ENCODE results near the gene SETD1A. TPM values are rescaled to one million over a fixed set of nuclear protein-coding genes. Genes with fewer than 3 reads are reported as not detected.
"Not testable (repeated sequence)": the region's sequence is repeated elsewhere in the genome, so short reads cannot be mapped to it uniquely, and the experiment has no call there.

Gene SETD1A
- total RNA-seq, 2 donors from 2014 or later, result 11.8 to 17.7 TPM

DNA sequence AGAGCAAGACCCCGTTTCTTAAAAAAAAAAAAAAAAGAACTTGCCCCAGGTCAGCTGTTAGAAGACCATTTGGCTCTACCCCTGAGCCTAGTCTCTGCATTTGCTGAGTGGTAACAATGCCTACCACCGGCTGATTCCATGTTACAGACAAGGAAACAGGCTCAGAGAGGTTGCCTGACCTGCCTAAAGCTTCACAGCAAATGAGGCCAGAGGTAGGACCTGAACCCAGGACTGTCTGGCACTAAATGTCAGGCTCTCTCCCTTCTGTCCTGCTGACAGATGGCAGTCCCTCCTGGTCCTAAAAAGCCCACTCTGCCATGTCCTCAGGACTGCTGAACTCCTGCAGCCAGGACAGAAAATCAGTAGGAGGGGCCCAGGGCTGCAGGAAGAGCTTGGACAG is 47.1 kb downstream of the SETD1A start:
- DNase-seq (ENCODE audit: low spot score), result no peak

DNA sequence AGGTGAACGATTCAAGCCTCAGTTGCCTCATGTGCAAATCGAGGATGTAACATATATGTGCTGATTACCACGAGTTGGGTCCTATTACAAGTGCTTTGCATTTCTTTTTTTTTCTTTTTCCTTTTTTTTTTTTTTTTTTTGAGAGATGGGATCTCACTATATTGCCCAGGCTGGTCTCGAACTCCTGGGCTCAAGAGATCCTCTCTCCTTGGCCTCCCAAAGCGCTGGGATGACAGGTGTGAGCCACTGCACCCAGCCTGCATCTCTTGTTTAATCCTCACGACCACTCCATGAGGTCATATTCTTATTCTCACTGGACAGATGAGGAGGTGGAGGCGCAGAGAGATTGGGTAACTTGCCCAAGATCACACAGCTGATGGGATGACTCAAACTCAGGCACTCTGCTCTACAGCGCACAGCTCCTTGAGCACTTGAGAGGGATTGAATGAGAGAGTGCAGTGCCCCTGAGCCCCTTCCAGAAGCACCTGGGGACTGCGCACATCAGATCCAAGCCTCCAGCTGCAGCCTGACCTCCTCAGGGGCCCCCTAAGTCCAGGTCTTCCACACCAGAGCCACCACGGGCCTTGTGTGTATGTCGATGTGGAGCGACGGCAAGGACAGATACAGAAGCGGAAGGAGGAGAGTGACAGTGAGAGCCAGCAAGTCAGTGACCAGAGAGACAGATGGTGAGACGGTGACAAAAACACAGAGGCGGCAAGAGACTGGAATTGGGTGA is 48.0 kb downstream of the SETD1A start:
- intact Hi-C loops (cut with DNase I), result no loop called here

More for the DNA sequence above, 47.1 kb downstream of the SETD1A start:
- intact Hi-C loops (cut with DNase I), result no loop called here

DNA sequence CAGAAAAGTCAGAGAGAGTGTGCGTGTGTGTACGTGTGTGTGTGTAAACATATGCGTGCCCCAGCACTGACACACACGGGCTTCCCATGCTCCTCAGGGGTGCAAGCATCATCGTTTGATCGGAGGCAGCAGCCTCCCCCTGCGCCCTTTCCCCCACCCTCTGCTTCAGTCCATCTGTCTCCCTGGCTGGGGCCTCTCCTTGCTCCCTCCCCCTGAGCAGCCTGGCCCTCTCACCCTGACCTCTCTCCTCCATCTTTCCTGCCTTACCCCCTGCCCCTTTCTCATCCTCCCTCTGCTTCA is 48.5 kb downstream of the SETD1A start:
- intact Hi-C loops (cut with DNase I), result no loop called here
- DNase-seq (ENCODE audit: low spot score), result no peak

More for the DNA sequence above, 48.0 kb downstream of the SETD1A start:
- no peak for DNase-seq (ENCODE audit: low spot score)

DNA sequence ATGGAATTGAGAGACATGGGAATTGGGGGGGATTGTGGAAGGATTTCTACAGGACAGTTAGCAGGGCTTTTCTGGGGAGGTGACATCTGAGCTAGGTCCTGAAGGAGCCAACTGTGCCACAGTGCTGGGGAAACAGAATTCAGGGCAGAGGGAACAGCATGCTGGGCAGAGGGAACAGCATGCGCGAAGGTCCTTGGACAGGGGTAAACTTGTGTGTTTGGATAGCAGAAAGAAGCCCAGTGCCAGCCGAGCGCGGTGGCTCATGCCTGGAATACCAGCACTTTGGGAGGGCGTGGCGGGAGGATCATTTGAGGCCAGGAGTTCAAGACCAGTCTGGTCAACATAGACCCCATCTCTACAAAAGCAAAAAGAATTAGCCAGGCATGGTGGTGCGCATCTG is 49.0 kb downstream of the SETD1A start:
- no peak for DNase-seq (ENCODE audit: low spot score)
- intact Hi-C loops (cut with DNase I), result no loop called here

DNA sequence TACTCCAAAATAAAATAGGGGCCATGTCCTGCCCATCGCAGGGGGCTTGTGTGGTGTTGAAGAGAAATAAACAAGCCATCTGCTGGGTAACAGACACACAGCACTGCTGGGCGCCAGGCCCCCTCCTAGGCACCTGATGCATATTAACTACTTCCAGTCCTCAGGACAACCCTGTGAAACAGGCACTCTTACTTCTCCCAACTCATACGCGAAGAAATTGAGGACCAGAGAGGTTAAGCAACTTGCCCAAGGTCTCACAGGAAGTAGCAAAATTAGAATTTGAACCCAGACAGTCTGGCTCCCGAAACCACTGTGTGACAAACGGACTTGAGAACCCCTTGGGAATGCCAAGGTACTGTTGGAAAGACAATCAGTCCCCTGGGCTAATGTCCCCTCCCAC is 50.1 kb downstream of the SETD1A start:
- intact Hi-C loops (cut with DNase I), result no loop called here
- DNase-seq (ENCODE audit: low spot score), result no peak

DNA sequence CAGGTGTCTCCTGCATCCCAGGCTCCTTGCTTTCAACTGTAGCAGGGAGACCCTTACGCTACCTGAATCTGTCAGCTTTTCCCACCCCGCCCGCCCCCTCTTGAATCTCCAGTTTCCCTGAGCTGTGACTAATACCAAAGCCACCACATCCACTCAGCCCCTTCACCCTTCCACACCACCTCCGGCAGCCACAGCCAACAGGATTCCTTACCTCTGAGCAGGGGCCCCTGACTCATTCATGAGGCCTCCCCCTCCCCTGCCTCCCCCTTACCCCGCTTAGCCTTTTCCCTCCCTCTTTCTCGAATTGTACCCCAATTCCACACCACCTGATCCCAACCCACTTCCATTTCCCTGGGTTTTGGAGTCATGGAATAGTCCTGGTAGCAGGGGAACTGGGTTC is 50.6 kb downstream of the SETD1A start:
- no peak for DNase-seq (ENCODE audit: low spot score)
- intact Hi-C loops (cut with DNase I), result no loop called here

DNA sequence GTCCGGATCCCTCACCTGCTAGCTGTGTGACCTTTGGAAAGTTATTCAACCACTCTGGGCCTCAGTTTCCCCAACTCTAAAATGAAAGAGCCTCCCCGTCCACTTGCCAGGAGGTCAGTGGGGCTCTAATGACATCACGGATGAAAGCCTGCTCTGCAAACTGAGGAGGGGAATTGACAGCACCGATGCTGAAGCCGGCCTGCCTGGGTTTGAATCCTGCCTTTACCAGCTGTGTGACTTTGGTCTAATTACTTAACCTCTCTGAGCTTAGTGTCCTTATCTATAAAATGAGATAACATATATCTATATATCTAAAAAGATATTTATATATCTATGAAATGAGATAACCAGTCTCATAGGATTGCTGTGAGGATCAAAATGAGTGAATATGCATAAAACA is 51.0 kb downstream of the SETD1A start:
- intact Hi-C loops (cut with DNase I), result no loop called here
- no peak for DNase-seq (ENCODE audit: low spot score)

DNA sequence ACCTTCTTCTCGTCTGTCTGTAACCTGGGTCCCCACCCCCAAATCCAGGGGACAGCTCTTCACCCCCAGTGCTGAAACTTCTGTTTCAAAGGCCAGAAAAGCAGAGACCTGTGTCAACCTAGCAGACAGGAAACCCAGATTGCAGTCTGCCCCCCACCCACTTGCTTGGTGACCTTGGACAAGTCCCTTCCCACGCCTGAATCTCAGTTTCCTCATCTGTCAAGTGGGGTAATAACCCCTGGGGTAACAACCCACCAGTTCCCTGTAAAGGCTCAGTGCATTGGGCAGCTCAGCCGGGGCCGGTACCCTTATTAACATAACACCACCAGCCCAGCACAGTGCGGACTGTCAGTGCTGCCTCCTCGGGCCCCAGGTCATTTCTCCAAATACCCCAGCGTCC is 51.6 kb downstream of the SETD1A start:
- DNase-seq (ENCODE audit: low spot score), result no peak
- intact Hi-C loops (cut with DNase I), result no loop called here

DNA sequence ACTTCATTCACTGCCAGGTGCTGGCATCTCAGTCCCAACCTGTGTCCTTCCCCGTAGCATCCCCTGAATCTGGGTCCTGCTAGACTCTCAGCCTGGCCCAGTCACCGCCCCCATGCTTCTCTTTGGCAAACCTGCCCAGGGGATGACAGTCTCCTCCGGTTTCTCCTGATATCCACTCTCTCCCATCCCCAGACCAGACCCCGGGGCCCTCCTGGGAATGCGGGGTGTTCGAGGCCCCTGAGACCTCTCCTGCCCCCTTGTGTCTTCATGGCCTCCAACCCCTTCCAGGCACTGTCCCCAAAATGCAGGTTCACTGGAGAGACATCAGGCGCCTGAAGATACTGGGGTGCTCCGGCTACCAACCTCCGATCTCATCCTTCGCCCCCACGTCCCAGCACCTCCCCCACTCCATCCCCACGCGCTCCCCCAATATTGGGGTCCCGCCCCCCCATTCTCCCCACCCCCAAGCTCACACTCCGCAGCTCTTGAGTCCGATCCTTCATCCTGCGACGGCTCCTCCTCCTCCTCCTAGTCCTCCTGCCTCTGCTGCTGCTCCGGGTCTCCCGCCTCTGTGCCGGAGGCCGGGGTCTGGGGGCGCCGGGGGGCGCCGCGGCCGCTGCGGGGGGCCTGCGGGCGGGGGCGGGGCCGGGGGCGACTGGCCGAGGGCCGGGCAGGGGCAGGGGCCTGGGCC is 52.5 kb downstream of the SETD1A start:
- DNase-seq (ENCODE audit: low spot score), result no peak
- intact Hi-C loops (cut with DNase I), result no loop called here

DNA sequence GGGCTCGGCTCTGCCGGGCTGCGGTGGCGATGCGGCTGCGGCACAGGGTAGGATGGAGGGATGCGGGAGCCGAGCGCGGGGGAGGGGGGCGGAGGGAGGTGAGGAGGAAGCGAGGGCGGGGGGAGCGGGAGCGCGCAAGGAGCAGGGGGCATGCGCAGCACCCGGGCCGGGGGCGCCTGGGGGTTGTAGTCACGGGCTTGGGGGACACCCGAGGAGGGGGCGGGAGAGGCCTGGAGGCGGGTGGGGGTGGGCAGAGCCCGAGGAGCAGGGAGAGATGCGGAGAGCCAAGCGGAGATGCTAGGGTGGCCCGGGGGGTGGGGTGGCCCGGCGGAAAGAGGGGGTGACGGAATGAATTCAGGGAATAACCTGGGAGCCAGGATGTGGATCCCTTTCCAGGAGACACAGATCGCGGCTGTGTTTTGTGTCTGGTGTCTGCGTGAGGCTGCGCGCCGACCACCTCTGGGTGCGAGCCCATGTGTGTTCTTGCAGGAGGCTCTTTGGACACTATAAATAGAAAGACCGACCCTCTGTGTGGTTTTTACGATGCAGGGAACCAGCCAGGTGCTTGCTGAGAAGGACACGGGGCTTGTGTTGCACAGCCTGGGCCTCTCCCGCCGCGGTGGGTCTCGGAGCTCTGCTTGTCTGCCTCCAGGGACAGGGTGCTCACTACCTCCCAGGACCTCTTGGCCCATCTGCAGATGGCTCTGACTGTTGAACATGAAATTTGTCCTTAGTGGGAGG is 53.2 kb downstream of the SETD1A start, which contains the start of gene STX1B:
Gene STX1B (minus strand): TSS at position 54 of the 741 bp plus-strand sequence. CDS start 242 bp downstream, outside the sequence.
- no peak for DNase-seq (ENCODE audit: low spot score)

DNA sequence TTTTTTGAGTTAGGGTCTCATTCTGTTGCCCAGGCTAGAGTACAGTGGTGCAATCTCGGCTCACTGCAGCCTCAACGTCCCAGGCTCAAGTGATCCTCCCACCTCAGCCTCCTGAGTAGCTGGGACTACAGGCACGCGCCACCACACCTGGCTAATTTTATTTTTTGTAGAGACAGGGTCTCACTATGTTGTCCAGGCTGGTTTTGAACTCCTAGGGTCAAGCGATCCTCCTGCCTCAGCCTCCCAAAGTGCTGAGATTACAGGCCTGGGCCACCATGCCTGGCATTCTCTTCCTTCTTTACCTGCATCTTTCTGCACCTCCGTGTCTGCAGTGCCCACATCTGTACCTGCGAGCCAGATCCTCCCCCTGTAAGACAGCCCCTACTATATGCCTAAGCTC is 54.3 kb downstream of the SETD1A start:
- DNase-seq (ENCODE audit: low spot score); intact Hi-C loops (cut with DNase I): not testable (repeated sequence)

More for the DNA sequence above, 53.2 kb downstream of the SETD1A start, which contains the start of gene STX1B:
- intact Hi-C loops (cut with DNase I), result no loop called here

DNA sequence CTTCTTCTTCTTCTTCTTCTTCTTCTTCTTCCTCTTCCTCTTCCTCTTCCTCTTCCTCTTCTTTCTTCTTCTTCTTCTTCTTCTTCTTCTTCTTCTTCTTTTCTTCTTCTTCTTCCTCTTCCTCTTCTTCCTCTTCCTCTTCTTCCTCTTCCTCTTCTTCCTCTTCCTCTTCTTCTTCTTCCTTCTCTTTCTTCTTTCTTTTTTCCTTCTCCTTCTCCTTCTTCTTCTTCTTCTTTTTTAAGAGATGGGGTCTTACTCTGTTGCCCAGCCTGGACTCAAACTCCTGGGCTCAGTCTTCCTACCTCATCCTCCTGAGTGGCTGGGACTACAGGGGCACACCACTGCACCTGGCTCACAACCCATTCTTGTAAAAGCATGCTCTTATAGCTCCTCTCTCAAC is 55.7 kb downstream of the SETD1A start:
- intact Hi-C loops (cut with DNase I); DNase-seq (ENCODE audit: low spot score): not testable (repeated sequence)

DNA sequence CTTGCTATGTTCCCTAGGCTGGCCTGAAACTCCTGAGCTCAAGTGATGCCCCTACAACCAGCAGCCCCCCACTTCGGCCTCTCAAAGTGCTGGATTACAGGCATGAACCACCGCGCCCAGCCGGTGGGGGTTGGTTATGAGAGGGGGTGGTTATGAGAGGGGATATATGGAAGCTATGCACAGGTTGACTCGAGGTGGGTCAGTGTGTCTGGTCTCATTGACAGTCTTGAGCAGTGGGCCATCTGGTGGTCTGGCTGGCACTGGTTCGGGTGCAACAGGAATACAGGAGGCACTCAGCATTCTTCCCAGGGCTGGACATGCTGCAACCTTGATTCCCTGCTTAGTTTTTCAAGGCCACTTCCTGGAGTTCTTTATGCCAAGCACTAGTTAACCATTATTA is 58.5 kb downstream of the SETD1A start:
- no peak for DNase-seq (ENCODE audit: low spot score)
- intact Hi-C loops (cut with DNase I), result no loop called here

DNA sequence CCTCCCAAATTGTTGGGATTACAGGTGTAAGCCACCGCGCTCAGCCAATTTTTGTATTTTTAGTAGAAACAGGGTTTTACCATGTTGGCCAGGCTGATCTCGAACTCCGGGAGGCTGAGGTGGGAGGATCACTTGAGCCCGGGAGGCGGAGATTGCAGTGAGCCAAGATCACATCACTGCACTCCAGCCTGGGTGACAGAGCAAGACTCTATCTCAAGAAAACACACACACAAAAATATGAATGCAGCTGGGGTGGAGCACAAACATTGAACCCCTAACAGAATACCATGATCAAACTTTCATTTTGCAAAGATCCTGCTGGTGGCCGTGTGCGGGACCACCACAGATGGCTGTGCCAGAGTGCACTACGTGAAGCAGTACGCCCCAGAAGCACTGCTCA is 60.2 kb downstream of the SETD1A start:
- intact Hi-C loops (cut with DNase I), result not testable (repeated sequence)

DNA sequence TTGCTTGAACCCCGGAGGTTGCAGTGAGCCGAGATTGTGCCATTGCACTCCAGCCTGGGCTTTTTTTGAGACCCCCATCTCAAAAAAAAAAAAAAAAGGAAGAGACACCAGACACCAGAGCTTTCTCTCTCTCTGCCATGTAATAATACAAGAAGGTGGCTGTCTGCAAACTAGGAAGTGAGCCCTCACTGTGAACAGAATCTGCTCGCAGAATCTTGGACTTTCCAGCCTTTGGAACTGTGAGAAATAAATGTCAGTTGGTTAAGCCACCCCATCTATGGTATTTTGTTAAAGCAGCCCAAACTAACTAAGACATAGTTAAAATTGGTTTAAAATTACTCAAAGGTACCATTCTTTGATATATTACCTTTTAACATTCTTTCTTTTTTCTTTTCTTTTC is 63.0 kb downstream of the SETD1A start:
- no peak for DNase-seq (ENCODE audit: low spot score)
- intact Hi-C loops (cut with DNase I), result no loop called here

More for the DNA sequence above, 60.2 kb downstream of the SETD1A start:
- not testable (repeated sequence) for DNase-seq (ENCODE audit: low spot score)

DNA sequence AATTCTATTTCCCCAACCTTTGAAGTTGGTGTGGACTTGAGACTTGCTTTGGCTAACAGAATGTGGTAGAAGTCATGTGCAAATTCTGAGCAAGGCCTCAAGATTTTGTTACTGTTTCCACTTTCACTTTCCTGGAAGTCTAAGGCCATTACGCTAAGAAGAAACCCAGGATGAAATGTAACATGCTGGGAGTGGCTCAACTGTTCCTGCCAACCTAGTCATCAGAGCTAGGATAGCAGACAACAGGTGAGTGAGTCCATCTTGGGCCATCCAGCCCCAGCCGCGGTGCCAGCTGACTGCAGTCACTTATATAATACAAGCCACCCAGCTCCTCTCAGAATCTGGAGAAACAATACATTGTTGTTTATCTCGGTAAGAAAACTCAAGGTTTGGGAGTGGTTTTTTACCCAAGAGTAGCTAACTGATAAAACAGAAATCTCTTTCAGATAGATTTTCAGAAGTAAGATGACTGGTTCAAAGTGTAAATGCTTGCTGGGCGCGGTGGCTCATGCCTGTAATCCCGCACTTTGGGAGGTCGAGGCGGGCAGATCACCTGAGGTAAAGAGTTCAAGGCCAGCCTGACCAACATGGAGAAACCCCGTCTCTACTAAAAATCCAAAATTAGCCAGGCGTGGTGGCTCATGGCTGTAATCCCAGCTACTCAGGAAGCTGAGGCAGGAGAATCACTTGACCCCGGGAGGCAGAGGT is 65.1 kb downstream of the SETD1A start:
- DNase-seq (ENCODE audit: low spot score), result no peak
- intact Hi-C loops (cut with DNase I), result no loop called here

DNA sequence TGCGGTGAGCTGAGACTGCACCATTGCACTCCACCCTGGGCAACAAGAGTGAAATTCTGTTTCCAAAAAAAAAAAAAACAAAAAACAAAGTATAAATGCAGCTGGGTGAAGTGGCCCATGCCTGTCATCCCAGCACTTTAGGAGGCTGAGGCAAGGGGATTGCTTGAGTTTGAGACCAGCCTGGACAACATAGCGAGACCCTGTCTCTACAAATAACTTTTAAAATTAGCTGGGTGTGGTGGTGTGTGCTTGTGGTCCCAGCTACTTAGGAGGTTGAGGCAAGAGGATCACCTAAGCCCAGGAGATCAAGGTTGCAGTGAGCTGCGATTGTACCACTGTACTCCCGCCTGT is 65.7 kb downstream of the SETD1A start:
- no peak for DNase-seq (ENCODE audit: low spot score)
- intact Hi-C loops (cut with DNase I), result no loop called here

DNA sequence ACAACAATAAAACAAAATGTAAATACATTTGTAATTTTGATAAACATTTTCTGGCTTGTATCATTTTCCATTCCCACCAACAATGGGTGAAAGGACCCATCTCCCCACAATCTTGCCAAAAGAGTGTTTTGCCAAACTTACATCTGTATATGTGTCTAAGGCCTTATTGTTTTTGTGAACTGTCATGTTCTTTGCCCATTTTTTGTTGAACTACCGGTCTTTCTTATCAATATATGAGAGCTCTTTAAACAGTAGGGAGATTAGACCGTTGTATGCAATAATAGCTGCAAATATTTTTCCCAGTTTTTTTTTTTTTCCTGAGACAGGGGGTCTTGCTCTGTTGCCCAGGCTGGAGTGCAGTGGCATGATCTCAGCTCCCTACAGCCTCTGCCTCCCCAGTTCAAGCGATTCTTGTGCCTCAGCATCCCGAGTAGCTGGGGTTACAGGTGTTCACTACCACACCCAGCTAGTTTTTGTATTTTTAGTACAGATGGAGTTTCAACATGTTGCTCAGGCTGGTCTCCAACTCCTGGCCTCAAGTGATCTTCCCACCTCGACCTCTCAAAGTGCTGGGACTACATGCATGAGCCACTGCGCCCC is 66.2 kb downstream of the SETD1A start:
- DNase-seq (ENCODE audit: low spot score), result no peak
- intact Hi-C loops (cut with DNase I), result no loop called here

DNA sequence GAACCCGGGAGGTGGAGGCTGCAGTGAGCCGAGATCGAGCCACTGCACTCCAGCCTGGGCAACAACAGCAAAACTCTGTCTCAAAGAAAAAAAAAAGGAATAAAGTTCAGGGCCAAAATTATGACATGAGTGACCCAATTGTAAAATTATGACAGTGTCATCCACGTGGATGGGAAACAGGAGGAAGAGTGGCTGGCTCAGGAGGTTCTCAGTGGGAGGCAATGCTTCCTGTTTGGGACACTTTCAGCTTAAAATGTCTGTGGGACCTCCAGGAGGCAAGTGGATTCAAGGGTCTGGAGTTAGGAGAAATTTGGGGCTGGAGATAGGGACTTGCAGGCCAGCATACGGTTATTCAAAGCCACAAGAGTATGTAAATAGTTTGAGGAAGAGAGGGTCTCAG is 67.8 kb downstream of the SETD1A start:
- intact Hi-C loops (cut with DNase I), result no loop called here
- no peak for DNase-seq (ENCODE audit: low spot score)

Data from posterior vena cava (tissue), 2 donors.